GM19238 (cell line): Measurements from ENCODE around the gene NMNAT2.

Experiments
- DNase-seq: peaks from one replicate; pipeline ENCODE4 v3.0.0; 2011; ENCODE audit warnings: low spot score; ENCODE audit not compliant: insufficient read length

Gene NMNAT2

DNA sequence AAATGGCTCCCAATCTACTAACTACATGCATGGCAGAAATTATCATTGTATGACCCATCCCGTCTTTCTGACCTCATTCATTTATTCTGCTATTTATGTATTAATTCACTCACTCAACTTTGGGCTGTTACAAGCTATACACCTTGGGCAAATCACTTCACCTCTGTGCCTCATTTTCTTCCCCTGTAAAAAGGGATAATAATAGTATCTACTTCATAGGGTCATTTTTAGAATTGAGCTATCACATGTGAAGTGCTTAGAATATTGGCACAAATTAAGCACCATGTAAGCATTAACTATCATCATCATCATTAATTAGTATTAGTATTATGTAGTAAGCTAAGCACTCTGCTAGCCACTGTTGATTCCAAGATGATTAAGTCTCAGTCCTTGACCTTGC is 52.1 kb downstream of the NMNAT2 start:
- no peak for DNase-seq

DNA sequence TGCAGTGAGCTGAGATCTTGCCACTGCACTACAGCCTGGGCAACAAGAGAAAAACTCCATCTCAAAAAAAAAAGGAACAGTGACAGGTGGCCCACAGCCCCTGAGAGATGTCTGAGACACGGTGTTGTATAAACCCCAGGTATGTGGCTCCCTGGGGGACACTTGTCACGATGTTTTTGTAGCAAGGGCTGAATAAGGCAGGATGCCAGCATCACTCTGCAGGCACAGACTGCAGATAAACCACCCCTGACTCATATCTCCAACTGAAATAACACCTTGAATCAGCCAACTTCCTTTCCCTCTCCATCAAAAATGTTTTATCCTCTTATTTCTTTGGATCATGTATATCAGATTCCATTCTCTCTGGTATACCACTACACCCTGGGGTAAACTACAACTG is 52.5 kb downstream of the NMNAT2 start:
- DNase-seq: no peak

DNA sequence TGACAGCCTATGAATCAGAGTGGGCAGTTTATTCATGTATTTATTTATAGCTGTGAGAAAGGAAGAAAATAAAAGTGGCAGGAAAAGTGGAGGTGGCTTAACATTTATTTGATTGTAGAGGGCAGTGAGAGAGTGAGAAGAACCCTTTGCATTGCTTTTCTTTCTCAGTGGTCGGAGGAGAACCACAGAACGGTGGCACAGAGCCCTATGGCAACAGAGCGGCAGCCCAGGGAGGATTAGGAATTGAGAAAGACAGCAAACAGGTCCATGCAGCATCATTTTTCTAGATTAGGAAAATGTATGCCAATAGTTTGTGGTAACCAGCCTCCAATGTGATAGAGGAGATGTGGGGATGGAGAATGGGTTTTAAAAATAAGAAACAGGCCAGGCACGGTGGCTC is 53.1 kb downstream of the NMNAT2 start:
- DNase-seq: no peak

DNA sequence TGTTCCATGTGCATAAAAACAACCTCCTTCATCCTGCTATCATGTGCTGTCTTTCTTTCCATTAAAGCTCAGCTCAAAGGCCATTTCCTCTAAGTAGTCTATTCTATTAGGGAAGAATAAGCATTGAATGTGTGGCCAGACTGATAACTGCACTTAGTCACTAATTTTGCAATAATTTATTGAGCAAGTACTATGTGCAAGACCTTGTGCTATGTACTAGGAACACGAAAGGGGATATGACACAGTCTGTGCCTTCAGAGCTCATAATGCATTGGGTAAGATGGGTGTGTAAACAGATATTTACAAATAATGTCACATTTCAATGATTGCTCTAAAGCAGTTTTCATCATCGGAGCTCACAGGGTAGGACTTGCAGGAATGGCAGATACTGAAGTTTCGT is 54.2 kb downstream of the NMNAT2 start:
- DNase-seq: no peak

DNA sequence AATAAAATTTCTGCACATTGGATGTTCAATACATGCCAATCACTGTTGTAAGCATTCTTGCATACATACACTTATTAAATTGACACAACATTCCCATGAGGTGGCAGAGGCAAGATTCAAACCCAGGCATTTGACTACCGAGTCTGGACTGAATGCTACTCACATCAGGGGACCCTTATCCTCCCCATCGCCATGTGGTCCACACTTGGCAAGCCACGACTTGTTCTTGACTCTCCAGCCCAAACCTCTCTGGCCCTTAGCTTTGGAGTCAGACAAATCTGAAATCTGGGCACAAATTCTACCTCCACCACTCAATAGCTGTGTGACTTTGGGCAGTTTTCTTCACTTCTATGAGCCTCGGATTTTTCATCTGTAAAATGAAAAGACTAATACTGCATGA is 57.1 kb downstream of the NMNAT2 start:
- DNase-seq: no peak

DNA sequence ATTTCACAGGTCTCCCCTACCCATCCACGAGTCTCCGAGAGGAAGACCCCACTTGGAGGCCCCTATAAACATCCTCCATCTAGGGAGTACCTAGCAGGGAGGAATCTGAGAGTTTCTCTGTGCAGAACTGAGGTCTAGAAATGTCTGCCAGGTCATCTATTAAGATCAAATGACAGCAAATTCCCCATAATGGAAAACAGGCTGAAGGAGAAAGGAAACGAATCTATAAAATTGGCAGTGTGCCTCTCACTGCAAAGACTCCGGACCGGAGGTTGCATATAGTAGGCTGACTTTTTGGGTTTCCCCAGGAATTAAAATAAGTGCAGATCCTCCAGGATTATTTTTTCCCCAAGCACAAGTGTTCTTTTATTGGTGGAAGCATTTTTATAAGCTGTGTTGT is 57.7 kb downstream of the NMNAT2 start:
- DNase-seq: no peak

DNA sequence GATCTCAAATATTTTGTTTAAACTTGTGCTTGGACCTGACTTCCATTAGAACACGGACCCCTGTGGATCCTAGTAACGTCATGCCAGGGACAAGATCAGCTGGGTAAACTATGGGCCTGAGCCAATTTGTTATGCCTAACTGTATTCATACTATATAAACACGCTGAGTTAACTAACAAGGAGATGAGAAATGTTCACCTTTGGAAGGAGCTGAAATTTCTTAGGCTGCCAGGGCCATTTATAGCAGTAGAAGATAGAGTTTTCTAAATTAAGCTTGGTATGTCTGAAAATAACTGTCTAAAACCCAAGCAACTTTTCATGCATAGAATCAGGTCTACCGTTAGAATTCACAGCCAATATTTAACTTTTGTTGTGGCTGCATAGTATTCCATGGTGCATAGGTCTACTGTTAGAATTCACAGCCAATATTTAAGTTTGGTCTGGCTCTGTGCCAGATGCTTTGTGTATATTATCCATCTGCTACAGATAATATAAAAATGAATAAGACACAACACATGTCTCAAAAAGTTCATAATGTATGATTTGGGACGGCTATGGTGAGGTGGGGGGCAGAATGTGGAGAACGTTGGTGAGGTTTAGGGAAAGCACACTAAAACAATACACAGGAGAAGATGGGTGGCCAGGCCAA is 61.5 kb downstream of the NMNAT2 start:
- DNase-seq: no peak

DNA sequence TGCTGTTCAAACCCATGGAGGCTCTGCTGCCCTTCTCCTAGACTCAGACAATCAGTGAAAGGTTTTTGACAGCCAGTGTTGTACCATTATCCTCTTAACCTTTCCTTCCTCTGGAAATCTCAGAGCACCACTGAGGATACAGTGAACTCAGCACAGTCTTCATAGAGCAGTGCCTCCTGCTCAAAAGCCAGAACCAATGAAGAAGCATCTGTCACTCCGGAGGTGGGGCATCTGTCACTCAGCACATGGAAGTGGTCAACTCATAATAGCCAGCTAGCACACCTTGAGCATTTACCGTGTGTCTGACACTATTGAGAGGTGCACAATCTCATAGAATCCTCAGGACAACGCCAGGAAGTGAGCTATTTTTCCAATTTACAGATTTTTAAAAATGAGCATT is 62.4 kb downstream of the NMNAT2 start:
- no peak for DNase-seq

DNA sequence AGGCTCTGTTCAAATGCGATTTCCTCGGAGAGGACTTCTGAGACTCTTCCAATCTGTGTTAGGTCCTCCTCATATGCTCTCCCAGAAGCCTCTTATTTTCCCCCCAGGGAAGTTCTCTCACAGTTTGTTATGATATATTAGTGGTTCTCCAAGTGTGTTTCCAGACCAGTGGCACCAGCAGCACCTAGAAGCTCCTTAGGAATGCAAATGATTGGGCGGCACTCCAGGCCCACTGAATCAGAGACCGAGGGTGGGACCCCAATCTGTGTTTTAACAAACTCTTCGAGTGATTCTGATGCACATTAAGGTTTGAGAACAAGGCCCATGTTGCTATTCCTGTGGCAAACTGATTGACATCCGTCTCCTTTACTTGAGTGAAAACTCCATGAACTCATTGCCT is 63.0 kb downstream of the NMNAT2 start:
- DNase-seq: no peak

DNA sequence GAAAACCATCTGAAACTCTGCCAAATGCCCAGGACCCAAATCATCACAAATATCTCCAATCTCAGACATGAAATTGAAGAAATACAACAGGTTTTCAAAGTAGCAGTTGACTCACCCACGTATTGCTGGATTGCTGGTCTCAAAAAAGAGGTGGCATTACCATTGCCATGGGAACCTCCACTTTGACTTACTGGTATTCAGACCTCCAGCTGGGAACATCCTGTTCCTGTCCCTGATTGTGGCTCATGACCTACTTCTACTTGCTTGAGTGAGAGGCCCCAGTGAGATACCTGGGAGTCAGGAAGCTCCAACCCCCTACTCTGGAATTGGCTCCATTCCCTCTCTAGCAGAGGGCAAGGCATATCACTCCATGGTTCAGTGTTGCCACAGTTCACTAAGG is 64.6 kb downstream of the NMNAT2 start:
- DNase-seq: no peak

DNA sequence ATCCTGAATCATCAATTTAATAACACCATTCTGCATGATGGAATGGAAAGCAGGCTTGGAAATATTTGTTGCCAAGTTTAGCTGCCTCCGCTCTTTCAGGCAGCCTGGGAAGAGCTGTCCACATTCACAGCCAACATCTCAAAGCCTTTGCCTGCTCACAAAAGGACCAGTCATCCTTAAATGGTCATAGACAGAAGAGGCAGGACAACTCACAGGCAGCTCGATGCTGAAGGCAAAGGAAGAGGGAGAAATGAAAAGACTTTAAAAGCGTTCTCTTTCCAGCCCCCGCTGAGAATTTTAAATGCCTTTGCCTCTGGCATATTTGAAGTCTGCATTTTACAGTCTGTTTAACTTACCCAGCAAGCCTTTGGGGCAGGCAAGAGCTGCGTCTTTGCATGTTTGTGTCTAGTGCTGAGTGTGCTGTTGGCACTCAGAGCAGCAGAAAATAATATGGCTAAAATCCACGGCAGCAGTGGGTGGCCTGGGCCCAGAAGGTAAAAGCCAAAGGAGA is 68.9 kb downstream of the NMNAT2 start:
- no peak for DNase-seq

DNA sequence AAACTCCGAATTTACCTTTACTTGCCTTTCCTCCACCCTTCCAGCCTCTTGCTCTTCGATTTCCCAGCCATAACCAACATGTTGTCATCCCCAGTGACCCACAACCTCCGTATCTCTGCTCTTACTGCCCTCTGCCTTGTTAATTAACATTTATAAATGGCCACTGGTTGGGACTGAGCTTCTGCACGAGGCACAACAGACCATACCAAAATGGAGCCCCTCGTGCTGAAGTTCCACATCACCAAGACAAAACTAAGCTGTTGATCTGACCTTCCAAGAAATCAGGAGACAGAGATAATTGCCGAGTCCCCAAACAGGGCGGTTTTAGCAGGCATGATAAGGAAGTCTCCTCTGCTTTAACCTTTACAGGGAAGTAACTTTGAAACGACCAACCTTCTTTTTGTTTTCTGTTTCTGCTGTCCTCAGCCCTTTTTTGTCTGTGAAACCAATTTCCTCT is 71.9 kb downstream of the NMNAT2 start:
- DNase-seq: no peak

DNA sequence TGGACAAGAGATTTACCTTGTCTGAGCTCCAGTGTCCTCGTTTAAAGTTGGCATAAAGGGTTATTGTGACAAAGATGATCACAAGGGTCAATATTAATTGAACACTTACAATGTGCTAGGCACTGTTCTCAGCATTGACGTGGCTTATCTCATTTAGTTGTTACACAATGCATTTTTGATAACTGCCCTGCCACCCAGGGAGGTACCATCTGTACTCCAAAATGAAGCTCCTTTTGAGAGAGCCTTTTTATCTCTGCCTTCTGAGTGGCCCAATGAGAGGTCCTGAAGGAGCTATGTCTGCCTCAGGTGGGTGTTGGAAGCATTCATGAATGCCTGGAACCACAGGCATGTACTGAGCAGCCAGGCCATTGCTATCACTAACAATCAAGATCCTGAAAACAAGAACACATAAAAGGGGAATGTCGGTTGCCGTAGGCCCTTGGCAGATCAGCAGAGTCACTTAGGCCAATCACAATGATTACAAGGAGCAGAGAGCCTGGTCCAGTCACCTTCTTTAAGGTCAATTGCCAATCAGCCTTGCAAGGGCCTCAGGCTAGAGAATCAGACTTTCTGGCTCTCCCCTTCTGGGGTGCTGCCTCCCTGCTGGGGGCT is 78.5 kb downstream of the NMNAT2 start:
- no peak for DNase-seq

DNA sequence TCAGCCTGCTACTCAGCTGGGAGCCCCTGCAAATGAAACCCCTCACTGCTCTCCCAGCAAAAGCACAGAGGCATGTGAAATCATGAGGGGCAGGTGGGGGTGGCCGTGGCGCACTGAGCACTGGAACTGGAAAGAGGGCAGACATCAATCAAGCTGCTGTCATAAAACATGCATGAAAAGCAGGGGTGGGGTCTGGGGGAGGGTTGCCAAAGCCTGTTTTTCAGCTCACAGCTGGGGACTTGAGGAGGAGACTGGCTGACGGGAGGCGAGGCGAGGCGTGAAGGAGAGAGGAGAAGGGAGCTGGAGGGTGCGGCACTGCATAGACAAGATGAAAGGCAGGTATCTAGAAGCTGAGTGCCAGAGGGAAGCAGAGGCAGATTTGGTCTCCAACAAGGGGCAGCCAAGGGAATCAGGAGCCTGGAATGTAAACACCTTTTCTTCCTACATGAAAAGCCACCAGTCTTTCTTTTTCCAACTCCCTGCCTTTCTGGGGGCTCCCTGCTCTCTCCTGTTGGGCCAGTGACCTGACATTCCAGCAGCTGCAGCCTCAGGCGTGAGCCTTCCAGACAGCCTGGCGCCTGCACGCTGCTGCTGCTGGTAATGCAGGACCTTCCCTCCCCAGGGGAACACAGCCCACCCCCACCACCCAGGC is 87.0 kb downstream of the NMNAT2 start:
- DNase-seq: no peak

DNA sequence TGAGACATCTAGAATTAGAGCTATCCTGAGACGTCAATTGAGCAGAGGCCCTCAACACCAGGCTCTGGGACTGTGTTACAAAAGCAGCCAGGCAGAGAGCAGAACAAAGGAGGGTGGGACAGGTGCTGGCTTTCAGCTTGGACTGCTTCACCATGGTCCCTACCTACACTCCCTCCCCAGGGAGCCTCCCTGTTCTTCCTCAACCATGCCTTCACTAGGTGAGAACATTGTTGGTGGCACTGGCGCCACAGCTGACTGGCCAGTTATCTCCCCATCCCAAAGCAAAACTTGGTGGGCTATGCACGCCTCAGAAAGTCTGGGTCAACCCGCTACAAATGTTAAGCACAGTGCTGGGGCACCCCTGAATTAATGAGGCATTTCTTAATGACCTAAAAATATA is 87.8 kb downstream of the NMNAT2 start:
- no peak for DNase-seq

DNA sequence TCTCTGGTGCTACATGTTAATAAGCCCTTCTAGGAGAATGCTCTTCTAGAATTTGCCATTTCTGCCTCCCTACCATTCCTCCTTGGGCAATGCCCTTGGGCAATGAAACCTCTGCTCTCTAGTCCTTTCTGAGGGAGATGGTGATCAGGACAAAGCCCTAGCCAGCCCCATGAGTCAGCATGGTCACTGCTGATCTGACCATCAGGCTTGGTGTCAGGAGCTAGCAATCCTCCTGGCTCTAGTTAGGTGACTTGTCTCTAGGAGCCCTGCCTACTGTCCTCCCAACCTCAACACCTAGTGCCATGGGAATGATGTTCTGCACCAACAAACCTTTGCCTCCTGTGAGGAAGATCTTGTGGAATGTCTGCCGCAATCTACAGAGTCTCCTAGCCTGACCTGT is 89.8 kb downstream of the NMNAT2 start:
- DNase-seq: no peak

DNA sequence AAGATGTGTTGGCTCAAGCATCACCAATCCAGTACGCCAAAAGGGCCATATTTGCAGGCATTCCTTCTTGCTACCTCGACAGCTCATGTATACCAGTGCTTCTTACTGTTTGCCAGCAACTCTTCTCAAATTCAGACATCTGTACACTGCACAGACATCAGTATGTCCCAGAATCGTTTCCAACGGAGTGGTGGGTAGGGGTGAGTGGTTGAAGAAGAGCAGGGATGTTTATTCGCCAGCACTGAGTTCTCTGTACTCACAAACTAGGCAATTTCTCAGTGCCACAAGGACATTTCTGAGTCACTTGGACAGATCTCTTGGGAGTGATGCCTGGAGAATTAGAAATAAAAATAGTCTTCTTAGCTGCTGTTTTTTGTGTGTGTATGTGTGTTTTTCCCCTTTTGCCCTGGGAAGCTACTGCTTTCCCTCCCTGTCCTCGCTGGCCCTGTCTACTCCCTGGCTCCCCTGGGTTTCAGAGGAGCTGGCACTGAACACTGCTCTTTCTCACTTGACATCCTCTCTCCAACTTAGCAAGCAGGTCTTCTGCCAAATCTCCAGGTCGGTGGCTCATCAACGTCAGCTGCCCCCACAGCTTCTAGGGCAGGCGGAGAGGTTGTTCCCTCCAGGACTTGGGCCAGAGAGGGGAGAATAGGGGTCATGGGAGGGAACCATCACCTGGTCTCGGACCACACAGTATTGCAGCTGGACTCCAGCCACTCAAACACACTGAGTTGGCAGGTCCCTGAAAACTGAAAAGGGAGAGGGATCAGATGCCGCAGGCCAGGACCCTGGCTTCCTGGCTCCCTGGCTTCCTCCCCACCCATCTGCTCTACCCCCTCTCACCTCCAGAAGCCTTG is 90.5 kb downstream of the NMNAT2 start:
- DNase-seq: no peak

DNA sequence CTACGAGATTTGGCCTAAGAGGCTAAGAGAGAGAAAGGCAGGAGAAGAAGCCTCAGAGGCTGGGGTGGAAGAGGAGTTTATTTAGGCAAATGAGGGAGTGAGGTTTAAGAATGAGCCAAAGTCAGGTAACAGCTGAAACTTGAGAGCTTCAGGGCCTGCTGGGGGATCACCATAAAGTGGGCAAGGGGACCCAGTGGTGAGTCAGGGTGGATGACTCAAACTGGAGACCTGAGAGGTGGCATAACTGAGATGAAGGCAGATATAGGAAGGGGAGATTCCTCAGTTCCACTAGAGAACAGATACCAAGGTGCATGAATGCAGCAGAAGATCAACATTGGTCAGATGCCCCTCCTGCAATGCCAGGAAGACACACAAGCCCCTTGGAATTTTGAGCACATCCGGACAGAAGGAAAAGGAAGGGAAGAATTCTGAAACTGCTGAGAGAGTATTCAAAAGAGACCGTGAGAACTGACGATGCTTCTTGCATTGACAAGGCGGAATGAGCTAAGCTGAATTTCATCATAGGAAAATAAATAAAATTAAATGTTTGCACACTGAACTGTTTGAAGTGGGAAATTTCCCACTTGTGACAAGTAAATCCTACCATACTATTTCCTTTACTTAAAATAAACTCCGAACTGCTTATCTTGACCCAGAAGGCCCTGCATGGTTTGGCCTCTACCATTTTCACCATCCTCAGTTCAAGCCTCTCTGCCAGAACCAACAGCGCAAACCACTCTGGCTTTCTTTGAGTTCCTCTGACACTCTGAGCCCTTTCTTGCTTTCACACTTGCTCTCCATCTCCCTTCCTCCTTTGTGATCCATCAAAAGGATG is 94.1 kb downstream of the NMNAT2 start:
- no peak for DNase-seq

DNA sequence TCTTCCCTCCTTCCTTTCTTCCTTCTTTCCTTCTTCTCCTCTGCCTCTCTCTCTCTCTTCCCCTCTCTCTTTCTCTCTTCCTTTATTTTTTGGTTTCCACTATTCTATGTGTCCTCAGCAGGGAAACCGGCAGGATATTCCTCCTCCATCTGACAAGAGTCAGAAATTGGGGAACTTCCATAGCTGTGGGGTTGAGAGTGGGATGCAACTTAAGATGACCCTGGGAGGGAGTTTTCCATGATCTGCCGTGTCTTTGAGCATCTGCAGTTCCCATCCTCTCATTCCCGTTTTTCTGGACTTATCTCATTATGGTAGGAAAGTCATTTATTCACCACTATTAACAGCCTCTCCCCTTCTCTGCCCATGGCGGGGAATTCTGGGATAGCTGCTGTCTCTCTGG is 98.6 kb downstream of the NMNAT2 start:
- no peak for DNase-seq

DNA sequence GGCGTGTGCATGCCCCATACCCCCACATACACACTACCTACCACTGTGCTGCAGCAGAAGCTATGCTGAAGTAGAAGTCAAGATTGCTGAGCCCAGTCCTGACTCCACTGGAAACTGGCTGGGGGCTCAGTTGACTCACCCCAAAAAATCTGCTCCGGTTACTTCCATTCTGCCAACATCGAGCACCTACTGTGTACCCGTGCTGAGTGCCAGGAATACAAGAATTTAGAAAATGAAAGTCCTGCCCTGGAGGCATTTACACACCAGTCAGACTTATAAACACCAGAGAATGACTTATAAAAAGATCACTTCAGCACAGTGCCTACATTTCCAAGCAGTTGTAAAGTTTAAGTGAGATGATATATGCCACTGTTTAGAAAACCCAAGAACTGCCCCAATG is 99.1 kb downstream of the NMNAT2 start:
- DNase-seq: no peak

DNA sequence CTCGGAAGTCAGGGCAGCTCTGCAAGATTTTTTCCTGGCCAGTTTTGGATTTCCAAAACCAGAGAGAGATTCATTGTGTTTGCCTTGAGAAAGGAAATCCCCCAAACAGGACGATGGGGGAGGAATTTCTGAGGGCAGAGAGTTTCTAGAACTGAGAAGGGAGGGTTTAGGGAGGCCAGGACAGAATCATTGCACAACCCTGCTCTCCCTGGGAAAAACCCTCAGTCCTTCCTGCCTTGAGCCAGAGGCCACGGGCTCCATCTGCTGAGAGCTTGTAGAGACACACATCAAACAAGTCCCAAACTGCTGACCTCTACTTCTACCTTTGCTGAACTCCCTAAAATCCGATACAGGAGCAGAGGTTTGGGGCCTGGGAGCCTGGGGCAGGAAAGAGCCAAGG is 99.7 kb downstream of the NMNAT2 start:
- DNase-seq: peak; percentile 13
